ENCODE measurements around the gene PSMD11. TPM values are rescaled to one million over a fixed set of nuclear protein-coding genes. Genes with fewer than 3 reads are reported as not detected.

The PSMD11 gene
- total and polyA plus RNA-seq, 2 of the 13 experiments (the other 11 are each of a cell fraction or from before 2014, with no cell fraction given) = 69.8 to 152 TPM

- TF ChIP-seq TARDBP (CRISPR knock-in tag; IDR thresholded peaks at IDR 0.05) = 0 out of 2 replicates have a peak, but pooled peaks have one; percentile 43
- TF ChIP-seq FOXO4 (CRISPR knock-in tag; conservative IDR thresholded peaks at IDR 0.05) = no peak
- TF ChIP-seq BCLAF1 (IDR thresholded peaks at IDR 0.05) = no peak
- no peak for TF ChIP-seq NR2F1 (CRISPR knock-in tag; IDR thresholded peaks at IDR 0.05)
- TF ChIP-seq THYN1 (CRISPR knock-in tag; IDR thresholded peaks at IDR 0.05; ENCODE audit: borderline replicate concordance, low read depth) = no peak
- no peak for TF ChIP-seq ZNF841 (CRISPR knock-in tag; IDR thresholded peaks at IDR 0.05; ENCODE audit: borderline replicate concordance)
- no peak for TF ChIP-seq ZSCAN30 (CRISPR knock-in tag; IDR thresholded peaks at IDR 0.05)
- TF ChIP-seq ZNF33B (CRISPR knock-in tag; IDR thresholded peaks at IDR 0.05) = no peak
- 0 out of 2 replicates have a peak, but pooled peaks have one; percentile 72 for TF ChIP-seq ZXDC (CRISPR knock-in tag; IDR thresholded peaks at IDR 0.05)
- no peak for TF ChIP-seq PRDM4 (CRISPR knock-in tag; IDR thresholded peaks at IDR 0.05; ENCODE audit: borderline replicate concordance)
- no peak for TF ChIP-seq ISX (CRISPR knock-in tag; conservative IDR thresholded peaks at IDR 0.05)
- no peak for TF ChIP-seq ZZZ3 (CRISPR knock-in tag; IDR thresholded peaks at IDR 0.05; ENCODE audit: borderline replicate concordance)
- no peak for TF ChIP-seq ZNF280D (CRISPR knock-in tag; IDR thresholded peaks at IDR 0.05)
- no peak for TF ChIP-seq DDIT3 (CRISPR knock-in tag; IDR thresholded peaks at IDR 0.05)
- TF ChIP-seq RORA (CRISPR knock-in tag; IDR thresholded peaks at IDR 0.05) = no peak
Measured at GRCh38 chr17:32486111-32486700, 41.9 kb downstream of the PSMD11 start (continued).
